ENCODE data around the gene MAP3K13.

GRCh38 chr3:185402561-185402960, 39.6 kb downstream of the MAP3K13 start:
- TF ChIP-seq SUZ12 (IDR thresholded peaks at IDR 0.05) (no peak), ZNF384 (IDR thresholded peaks at IDR 0.05) (no peak), FOXM1 (IDR thresholded peaks at IDR 0.05; ENCODE audit: borderline replicate concordance) (no peak), SP1 (IDR thresholded peaks at IDR 0.05) (no peak), FOXA1 (IDR thresholded peaks at IDR 0.05) (no peak), TARDBP (IDR thresholded peaks at IDR 0.05) (no peak), BHLHE40 (IDR thresholded peaks at IDR 0.05; ENCODE audit: borderline replicate concordance) (no peak), HDGF (IDR thresholded peaks at IDR 0.05; ENCODE audit: borderline replicate concordance) (no peak)

All from HEK293T (cell line).